Panc1 (cell line): ENCODE results near the gene EFNA1. TPM values are rescaled to one million over a fixed set of nuclear protein-coding genes. Genes with fewer than 3 reads are reported as not detected.

ENCODE experiments used
- ATAC-seq: fragments of 200-7000 bp; cut with Tn5 transposase; 2 replicates; pipeline ENCODE4 v1.9.1; 2020; ENCODE audit warnings: mild to moderate bottlenecking, moderate library complexity
- BruUV-seq: library from RNA; stranded (reverse); fragments of 400-500 nt; replicated peaks from 2 replicates; lab custom pipeline; 2021; lab: Mats Ljungman, UMichigan
- CTCF ChIA-PET: fragments of 300-600 bp; sonication (Branson Sonifier 250); formaldehyde crosslinking; loops from one replicate; lab custom pipeline; 2022; ENCODE audit warnings: antibody characterized with exemption; lab: Charles Lee
- POLR2A ChIA-PET: fragments of 300-600 bp; sonication (Branson Sonifier 250); formaldehyde crosslinking; loops from one replicate; lab custom pipeline; 2022; ENCODE audit warnings: antibody characterized with exemption; lab: Charles Lee
- DNase-seq: peaks from one replicate; pipeline ENCODE4 v3.0.0-alpha.2; 2010; ENCODE audit warnings: low read depth, low spot score
- H3K27ac ChIP-seq: 2 replicates; pipeline ENCODE4 v1.5.1; 2011; ENCODE audit warnings: mild to moderate bottlenecking, low read length, inconsistent platforms
- H3K27me3 ChIP-seq: fragments of 200-500 bp; sonication (Bioruptor generic); 2 replicates; pipeline ENCODE4 v1.6.0; 2014; ENCODE audit warnings: low read length, inconsistent platforms; ENCODE audit not compliant: control insufficient read depth, insufficient read depth
- H3K36me3 ChIP-seq: fragments of 200-500 bp; sonication (Bioruptor generic); 2 replicates; pipeline ENCODE4 v1.5.1; 2014; ENCODE audit warnings: inconsistent platforms, mild to moderate bottlenecking, low read length, moderate library complexity; ENCODE audit not compliant: control insufficient read depth, insufficient read depth
- H3K4me1 ChIP-seq: 2 replicates; pipeline ENCODE4 v1.5.1; 2011; ENCODE audit warnings: inconsistent platforms, mild to moderate bottlenecking, low read length, moderate library complexity; ENCODE audit not compliant: control insufficient read depth, insufficient read depth
- H3K4me3 ChIP-seq, 2 experiments: 2 replicates each; pipeline ENCODE4 v1.5.1; 2011 to 2012; ENCODE audit warnings: low read depth in 2 of 2, low read length in 2 of 2, mild to moderate bottlenecking in 2 of 2, inconsistent platforms in 1 of 2, moderate library complexity in 1 of 2
- H3K9me3 ChIP-seq: fragments of 200-500 bp; sonication (Bioruptor generic); 2 replicates; pipeline ENCODE4 v1.5.1; 2014; ENCODE audit warnings: low read depth, mild to moderate bottlenecking, inconsistent platforms, low read length, moderate library complexity; ENCODE audit not compliant: control insufficient read depth, insufficient read depth
- POLR2AphosphoS5 ChIP-seq: IDR thresholded peaks from 2 replicates; pipeline ENCODE4 v1.6.1; 2012; ENCODE audit warnings: mild to moderate bottlenecking, low read depth, low read length, moderate library complexity
- REST ChIP-seq, 2 experiments: IDR thresholded peaks; 2 replicates each; pipeline ENCODE4 v1.6.1; 2011 to 2012; ENCODE audit warnings: low read depth in 2 of 2, control low read depth in 1 of 2, low read length in 1 of 2, mild to moderate bottlenecking in 1 of 2, moderate library complexity in 1 of 2; ENCODE audit not compliant: insufficient read depth in 1 of 2
- SIN3A ChIP-seq: IDR thresholded peaks from 2 replicates; pipeline ENCODE4 v1.6.1; 2012; ENCODE audit warnings: low read depth, mild to moderate bottlenecking, low read length, moderate library complexity, borderline replicate concordance; ENCODE audit not compliant: insufficient read depth
- TCF7L2 ChIP-seq: IDR thresholded peaks from 2 replicates; pipeline ENCODE4 v1.6.1; 2011; ENCODE audit warnings: mild to moderate bottlenecking, low read depth, low read length, inconsistent platforms
- in situ Hi-C: cut with HindIII; loops from 2 replicates; pipeline ENCODE4 v1.10.0; 2016; ENCODE audit warnings: low sequenced_read_pairs, low pct_unique_long_range_greater_than_20kb
- intact Hi-C: fragments of 100-400 bp; cut with micrococcal nuclease; formaldehyde crosslinking; loops from one replicate; pipeline ENCODE4 v1.10.0; 2022; ENCODE audit not compliant: unreplicated experiment
- total RNA-seq: library from RNA; stranded (reverse); gene quantifications from one replicate; pipeline ENCODE4 v1.2.1, GENCODE V29; 2021; ENCODE audit not compliant: unreplicated experiment
- TF ChIP-seq, protein P1 (sequence below): fragments of 450-650 bp; IDR thresholded peaks from 2 replicates; pipeline ENCODE4 v1.5.1; 2017; ENCODE audit warnings: mild to moderate bottlenecking

EFNA1 gene
- total RNA-seq, 1 experiment from 2014 or later, result 23.8 TPM

- in situ Hi-C loops (no loop called here), intact Hi-C loops (no loop called here)
- ChIA-PET CTCF (interaction anchor here (0.7 to 1.9 kb wide), 6 partner anchors 21 to 89 kb away, joined by 3 to 15 read pairs (median 4); no protein-coding TSS in a partner anchor), POLR2A (interaction anchor here (2.5 kb wide), 1 partner anchor 20 kb away, joined by 18 read pairs; no protein-coding TSS in a partner anchor)
- H3K4me3 ChIP-seq, result peak within 1 kb of the TSS; percentile 88 to 89
- H3K9me3 ChIP-seq, result no peaks in the 10 kb centered on the region
- DNase-seq (no peak), ATAC-seq (peak; percentile 58)
- peak within 1 kb of the TSS; percentile 92 for H3K27ac ChIP-seq
- BruUV-seq, result no TSS peak
- H3K4me1 ChIP-seq, result peaks cover 23% of the 10 kb centered on the region
- TF ChIP-seq TCF7L2 (0 out of 2 replicates have a peak, but pooled peaks have one; percentile 5), SIN3A (no peak)
- TF ChIP-seq, protein P1, sequence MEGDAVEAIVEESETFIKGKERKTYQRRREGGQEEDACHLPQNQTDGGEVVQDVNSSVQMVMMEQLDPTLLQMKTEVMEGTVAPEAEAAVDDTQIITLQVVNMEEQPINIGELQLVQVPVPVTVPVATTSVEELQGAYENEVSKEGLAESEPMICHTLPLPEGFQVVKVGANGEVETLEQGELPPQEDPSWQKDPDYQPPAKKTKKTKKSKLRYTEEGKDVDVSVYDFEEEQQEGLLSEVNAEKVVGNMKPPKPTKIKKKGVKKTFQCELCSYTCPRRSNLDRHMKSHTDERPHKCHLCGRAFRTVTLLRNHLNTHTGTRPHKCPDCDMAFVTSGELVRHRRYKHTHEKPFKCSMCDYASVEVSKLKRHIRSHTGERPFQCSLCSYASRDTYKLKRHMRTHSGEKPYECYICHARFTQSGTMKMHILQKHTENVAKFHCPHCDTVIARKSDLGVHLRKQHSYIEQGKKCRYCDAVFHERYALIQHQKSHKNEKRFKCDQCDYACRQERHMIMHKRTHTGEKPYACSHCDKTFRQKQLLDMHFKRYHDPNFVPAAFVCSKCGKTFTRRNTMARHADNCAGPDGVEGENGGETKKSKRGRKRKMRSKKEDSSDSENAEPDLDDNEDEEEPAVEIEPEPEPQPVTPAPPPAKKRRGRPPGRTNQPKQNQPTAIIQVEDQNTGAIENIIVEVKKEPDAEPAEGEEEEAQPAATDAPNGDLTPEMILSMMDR, result peak; percentile 2
- no peaks in the 10 kb centered on the region; the same call in 1 of the 2 replicates for H3K36me3 ChIP-seq
- H3K27me3 ChIP-seq, result no peaks in the 10 kb centered on the region
Observed at GRCh38 chr1:155173478-155174323, 46.0 kb downstream of the EFNA1 start, which contains the start of gene TRIM46. Gene TRIM46 (plus strand): TSS chr1:155173849. CDS start chr1:155173967, 118 bp downstream.

DNA sequence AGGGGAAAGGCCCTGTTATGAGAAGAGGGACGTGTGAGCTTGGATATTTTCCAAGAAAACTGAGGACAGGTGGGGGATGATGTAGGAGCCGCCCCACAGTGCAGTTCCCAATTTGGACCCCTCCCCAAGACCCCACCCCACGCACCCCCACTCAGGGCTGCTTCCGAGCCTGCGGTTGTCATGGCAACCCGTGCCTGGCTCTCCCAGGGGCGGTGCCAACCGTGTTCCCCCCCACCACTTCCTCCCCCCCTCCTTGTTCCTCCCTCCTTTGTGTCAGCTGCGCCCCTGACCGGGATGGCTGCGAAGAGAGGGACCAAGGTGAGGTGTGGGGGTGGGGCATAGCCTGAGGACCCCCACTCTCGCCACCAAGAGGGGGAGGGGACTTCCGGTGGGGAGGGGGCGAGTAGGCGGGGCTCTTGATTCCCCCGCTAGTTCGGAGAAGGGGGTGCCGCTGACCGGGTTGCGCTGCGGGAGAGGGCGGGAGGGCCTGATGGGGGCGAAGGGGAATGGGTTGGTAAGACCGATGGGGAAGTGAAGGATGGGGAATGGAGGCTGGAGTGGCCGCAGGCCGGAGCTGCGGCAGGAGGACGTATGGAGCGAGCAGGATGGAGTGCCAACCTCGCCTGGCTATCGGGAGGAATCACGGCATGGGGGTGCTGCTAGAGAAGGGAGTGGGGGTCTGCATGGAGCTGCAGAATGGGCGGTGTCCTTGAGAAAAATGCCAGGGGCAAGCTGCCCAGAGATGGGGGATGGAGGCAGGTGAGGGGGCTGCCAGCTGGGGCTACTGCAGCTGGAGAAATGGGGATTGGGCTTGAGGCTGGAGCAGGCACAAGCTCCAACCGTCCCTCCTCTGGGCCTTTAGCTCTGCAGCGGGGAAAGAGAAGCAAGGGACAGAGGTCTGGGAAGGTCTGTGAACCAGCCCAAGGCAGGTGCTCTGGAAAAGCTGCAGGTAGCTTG is 46.9 kb downstream of the EFNA1 start:
- POLR2A ChIA-PET, result interaction anchor here (2.5 kb wide), 1 partner anchor 19 kb away, joined by 18 read pairs; no protein-coding TSS in a partner anchor
- peaks cover 23% of the 10 kb centered on the region for H3K4me1 ChIP-seq
- no peaks in the 10 kb centered on the region; the same call in 1 of the 2 replicates for H3K36me3 ChIP-seq
- intact Hi-C loops (no loop called here), in situ Hi-C loops (no loop called here)
- H3K27ac ChIP-seq, result peak overlapping the region; percentile 92
- no peak for ATAC-seq
- no peaks in the 10 kb centered on the region for H3K9me3 ChIP-seq
- peak overlapping the region; percentile 88 to 89 for H3K4me3 ChIP-seq
- no peaks in the 10 kb centered on the region for H3K27me3 ChIP-seq
- CTCF ChIA-PET, result interaction anchor here (0.6 to 1.9 kb wide), 4 partner anchors 19 to 1724 kb away, joined by 3 to 14 read pairs (median 5); partner anchors contain the start of gene THBS3
- BruUV-seq, result no TSS peak
- no peak for DNase-seq
- TF ChIP-seq REST (IDR thresholded peaks at IDR 0.05; ENCODE audit: insufficient read depth in 1 of 2, low read depth in 2 of 2, low read length in 1 of 2) (no peak), POLR2AphosphoS5 (no peak), TCF7L2 (no peak)
- TF ChIP-seq, protein P1, result no peak
